Measurements from ENCODE around the gene RNF121.

DNA sequence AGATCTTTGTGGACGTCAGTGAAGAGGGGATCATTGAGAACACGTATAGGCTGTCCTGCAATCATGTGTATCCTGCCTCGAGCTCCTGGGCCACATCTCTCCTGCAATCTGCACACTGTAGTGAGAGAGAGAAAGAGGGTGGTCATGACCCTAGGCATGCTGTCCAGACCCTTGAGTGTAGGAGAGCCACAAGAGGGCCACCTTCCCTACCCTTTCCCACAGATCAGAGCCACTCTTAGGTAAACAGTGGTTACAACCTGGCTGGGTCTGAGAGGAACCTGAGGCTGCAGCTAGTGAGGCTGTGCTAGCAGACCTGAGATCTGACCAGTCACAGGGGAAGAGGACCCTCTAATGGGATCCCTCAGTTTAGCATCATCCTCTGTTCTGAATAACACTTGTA lies 65.9 kb downstream of the RNF121 start:
- TF ChIP-seq, protein P1, sequence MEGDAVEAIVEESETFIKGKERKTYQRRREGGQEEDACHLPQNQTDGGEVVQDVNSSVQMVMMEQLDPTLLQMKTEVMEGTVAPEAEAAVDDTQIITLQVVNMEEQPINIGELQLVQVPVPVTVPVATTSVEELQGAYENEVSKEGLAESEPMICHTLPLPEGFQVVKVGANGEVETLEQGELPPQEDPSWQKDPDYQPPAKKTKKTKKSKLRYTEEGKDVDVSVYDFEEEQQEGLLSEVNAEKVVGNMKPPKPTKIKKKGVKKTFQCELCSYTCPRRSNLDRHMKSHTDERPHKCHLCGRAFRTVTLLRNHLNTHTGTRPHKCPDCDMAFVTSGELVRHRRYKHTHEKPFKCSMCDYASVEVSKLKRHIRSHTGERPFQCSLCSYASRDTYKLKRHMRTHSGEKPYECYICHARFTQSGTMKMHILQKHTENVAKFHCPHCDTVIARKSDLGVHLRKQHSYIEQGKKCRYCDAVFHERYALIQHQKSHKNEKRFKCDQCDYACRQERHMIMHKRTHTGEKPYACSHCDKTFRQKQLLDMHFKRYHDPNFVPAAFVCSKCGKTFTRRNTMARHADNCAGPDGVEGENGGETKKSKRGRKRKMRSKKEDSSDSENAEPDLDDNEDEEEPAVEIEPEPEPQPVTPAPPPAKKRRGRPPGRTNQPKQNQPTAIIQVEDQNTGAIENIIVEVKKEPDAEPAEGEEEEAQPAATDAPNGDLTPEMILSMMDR (conservative IDR thresholded peaks at IDR 0.05; ENCODE audit: low read length): no peak
- no peak for TF ChIP-seq EZH2phosphoT487 (IDR thresholded peaks at IDR 0.05; ENCODE audit: borderline replicate concordance)
